PFSK-1 (cell line): ENCODE measurements around the gene TNFSF13.

ENCODE experiments used
- SIN3A ChIP-seq: IDR thresholded peaks from 2 replicates; pipeline ENCODE4 v1.6.1; 2012; ENCODE audit warnings: mild to moderate bottlenecking, low read length, moderate library complexity, borderline replicate concordance; ENCODE audit not compliant: insufficient read depth
- TAF1 ChIP-seq: IDR thresholded peaks from 2 replicates; pipeline ENCODE4 v1.6.1; 2012; ENCODE audit warnings: low read length, control low read depth, borderline replicate concordance; ENCODE audit not compliant: insufficient read depth

- TF ChIP-seq TAF1 (no peak), SIN3A (no peak)
These were observed 28.3 kb upstream of the TNFSF13 start for GRCh38 chr17:7530023-7530900.
